Cardiac septum (tissue), 1 donor: Measurements from ENCODE around the gene CELSR1. TPM values are rescaled to one million over a fixed set of nuclear protein-coding genes. Genes with fewer than 3 reads are reported as not detected.
A peak's percentile ranks its signal among the peaks of the same experiment; 100 is the strongest.

Experiments used
- DNase-seq: peaks from one replicate; pipeline ENCODE4 v3.0.0-alpha.2; 2020; ENCODE audit warnings: low spot score
- intact Hi-C: fragments of 100-400 bp; cut with DNase I; formaldehyde crosslinking; loops from one replicate; pipeline ENCODE4 v1.14.0; 2022
- total RNA-seq: library from RNA; stranded (reverse); fragmentation: NEBNext Ultra II Directional; extraction: Animal tissue kit (Norgen Biotek cat#: 25700); gene quantifications from one replicate; pipeline ENCODE4 v1.2.1, GENCODE V29; 2021
- donor health status: DM: no; HTN: no; CAD: no.

CELSR1 gene
- total RNA-seq, 1 donor from 2014 or later: 13.3 TPM

DNA sequence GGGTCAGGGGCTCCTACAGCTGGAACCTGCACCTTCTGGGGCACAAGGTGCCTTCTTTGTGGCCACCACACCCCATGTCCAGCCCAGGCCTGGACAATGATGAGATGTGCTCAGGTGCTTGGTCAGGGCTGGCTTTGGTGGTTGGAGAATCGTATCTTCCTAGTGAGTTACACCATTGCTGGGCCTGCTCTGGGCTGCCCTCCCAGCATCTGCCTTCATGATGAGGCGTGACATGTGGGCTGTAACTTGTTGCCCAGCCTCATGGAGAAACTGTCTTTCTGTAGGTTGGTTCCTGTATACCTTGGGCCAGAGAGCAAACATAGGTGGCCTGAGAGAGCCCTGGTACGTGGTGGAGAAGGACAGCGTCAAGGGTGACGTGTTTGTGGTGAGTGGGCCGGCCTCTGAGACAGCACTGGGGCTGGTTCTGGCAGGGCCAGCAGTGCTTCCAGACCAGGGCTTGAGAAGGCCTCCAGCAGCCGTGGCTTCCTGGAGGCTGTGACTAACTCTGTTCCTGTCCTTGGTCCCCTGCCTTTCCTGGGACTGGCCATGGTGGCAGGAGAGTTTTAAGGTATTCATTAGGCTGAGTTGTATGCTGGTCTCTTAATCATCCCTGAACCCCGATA, 183.8 kb downstream of the CELSR1 start:
- intact Hi-C loops: no loop called here
- no peak for DNase-seq

DNA sequence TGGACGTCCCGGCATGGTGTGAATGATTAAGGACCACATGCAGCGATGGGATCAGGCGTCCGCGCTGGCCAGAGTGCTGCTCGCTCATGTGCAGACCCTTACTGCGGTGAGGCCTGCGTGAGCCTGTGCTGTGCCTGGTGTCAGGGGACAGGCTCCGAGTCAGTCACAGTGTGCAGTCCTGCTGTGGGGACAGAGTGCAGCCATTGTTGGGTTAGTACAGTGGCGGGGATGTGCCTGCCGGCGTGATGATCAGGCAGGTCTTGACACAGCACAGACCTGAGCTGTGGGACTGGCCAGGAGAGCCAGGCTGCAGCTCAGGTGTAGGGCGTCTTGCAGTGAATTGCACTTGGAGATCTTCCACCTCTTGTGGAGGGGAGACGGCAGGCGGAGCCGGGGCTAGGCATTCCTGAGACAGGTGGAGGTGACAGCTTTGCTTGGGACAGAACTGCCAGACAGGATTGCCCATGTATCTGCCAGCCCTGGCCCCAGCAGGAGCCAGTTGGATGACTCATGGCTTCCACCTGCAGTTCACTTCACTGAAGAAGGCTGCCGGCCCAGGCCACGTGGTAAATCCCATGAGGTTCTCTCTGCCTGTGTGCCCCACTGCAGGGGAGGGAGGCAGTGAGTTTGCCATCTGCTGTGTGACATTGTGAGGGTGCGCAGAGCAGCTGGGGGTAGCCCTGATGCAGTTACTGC, 184.6 kb downstream of the CELSR1 start:
- intact Hi-C loops: no loop called here
- DNase-seq: peak; percentile 85

DNA sequence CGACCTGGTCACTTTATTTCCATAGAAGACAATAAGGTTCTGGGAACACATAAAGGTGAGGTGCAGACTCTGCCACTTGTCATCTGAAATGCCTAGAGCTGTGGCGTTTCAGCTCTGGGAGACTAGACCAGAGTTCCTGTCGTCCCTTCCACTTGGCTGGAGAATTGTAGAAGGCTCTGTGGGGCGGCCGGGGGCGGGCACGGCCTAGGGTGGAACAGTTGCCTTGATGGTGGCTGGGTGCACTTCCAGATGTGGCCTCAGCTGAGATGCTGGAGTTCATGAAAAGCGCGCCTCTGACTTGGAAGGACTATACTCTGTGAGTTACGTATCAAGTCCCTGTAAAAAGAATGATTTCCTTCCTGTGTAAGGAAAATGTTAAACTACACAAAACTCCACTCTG, 185.1 kb downstream of the CELSR1 start:
- DNase-seq: no peak
- intact Hi-C loops: no loop called here

DNA sequence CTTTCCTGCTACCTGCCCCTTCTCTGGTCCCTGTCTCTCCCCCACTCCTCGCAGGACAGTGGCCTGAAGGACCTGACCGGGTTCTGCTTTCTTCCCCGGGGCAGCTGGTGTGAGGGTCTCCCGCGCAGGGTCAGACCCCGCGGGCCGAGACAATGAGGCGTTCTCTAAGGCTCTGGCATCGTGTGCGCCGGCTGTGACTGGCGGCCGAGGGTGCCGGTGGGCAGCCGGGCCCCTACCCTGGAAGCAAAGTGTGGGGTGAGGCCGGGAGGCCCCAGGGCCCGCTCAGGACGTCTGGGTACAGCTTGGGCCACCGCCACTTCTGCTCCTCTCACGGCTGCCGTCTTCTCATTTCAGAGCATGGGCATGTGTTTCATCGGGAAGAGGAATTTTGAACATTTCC, 185.7 kb downstream of the CELSR1 start:
- intact Hi-C loops: no loop called here
- DNase-seq: no peak

DNA sequence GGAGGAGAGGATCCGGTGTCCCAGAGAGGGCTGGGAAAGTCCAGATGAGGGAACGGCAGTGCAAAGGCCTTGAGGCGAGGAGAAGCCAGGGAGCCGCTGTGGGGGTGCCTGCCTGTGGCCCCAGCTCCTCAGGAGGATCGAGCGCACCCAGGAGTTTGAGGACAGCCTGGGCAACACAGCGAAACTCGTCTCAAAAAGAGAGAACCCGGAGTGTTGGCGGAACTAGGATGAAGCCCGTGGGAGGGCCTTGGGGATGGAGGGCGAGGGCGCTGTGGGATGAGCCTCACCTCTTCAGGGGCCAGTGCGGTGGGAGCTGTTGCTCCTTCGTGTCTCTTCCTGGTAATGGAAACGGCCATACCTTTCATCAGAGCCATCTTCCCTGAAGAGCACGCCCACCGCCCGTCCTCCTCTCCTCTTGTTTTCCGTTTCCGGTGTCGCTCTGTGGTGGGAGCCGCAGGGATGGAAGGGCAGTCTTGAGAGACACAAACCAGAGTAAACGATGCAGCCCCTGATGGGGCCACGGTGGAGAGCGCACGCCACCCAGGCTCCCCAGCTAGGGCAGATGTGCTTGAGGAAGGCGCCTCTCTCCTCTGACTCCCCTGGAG, 186.2 kb downstream of the CELSR1 start:
- intact Hi-C loops: no loop called here
- no peak for DNase-seq

DNA sequence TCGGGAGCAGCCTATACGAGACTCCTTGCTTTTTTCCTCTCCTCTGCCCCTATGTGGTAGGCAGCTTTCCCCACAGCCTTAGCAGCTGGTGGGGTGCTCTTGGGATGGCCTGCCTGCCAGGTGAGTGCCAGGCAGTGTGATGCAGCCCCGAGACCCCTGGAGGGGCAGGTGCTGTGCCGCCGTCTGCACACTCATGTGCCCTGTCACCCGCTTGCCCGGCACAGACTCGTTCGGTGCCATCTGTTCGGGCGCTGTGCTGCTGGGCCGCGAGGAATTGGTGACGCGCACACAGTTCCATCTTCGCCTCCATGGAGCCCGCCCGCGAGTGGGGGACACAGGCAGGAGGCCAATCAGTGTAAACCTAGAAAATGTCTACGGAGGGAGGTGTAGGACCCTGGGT, 186.8 kb downstream of the CELSR1 start:
- no peak for DNase-seq
- intact Hi-C loops: no loop called here

DNA sequence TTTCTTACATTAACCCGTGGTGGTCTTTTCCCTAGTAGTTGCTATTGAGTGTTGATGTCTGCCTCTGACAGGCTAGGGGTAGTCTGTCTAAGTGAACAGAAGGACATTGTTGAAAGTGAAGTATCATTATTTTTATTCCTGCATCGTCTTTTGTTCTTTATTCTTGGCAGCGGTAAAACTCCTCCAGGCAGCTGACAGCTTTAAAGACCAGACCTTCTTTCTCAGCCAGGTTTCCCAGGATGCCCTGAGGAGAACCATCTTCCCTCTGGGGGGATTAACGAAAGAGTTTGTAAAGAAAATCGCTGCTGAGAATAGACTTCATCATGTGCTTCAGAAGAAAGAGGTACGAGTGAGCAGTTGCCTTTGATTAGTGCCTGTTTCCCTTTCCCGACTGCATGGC, 187.3 kb downstream of the CELSR1 start:
- intact Hi-C loops: no loop called here
- DNase-seq: no peak

DNA sequence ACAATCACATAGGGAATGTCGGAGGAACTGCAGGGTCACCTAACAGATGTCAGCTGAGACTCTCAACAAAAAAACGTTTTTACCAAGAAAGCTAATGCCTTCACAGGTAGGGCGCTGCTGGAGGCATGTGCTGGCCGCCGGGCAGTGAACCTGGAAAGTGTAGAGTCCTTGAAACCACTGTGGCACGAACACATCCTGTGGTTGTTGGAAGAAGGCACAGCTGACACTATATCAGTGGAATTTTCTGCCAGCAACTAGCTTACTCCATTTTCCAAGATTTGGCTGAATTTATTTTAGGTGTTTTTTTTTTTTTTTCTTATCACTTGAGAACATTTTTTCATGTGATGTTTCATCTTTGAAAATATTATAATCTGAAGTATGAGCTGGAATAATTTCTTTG, 187.7 kb downstream of the CELSR1 start:
- intact Hi-C loops: loop anchor here (10.0 kb wide), 1 partner anchor 415 kb away; the partner anchor contains the start of gene TBC1D22A
- no peak for DNase-seq

DNA sequence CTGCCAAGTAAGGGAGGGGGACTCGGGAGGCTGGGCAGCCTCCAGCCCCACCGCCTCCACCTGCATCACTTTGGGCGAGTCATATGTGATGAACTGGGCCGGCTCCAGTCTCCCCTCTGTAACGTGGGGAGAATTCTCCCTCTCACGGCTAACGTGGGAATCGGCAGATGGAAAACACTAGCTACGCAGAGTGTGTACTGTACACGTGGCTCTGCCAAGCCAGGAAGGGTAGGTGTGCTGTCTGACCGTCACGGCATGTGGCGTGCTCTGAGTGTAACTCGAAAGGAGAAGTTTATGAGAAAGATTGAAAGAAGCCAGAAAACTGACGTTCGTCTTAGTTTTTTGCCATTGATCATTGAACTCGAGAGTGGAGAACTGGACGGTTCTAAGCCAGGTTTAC, 188.2 kb downstream of the CELSR1 start:
- intact Hi-C loops: loop anchor here (10.0 kb wide), 1 partner anchor 416 kb away; the partner anchor contains the start of gene TBC1D22A
- no peak for DNase-seq

DNA sequence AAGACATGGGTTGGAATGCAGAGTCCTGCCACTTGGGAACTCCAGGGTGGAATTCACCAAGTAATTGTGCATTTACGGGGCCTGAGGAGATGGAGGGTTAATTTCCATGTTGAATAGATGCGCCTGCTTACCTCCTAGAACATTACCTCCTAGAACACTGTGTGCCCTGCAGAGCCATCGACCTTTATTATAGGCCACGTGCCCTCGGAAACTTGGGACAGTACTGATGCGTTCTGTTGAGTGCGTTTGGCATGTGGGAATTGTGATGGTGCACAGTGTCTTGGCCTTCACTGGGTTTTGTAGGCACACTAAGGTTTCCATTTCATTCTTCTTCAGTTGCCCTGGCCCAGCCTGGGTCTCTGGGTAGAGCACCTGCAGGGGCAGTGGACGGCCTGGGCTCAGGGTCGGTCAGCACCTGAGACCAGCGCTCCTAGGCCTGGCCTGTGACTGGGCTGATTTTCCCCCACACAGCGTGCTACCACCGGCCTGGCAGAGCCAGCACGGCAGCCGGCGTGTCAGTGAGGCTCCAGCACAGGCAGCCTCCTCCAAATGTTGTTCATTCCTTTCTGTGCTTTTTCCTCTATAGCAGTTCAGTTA, 189.2 kb downstream of the CELSR1 start:
- intact Hi-C loops: loop anchor here (10.0 kb wide), 1 partner anchor 417 kb away; the partner anchor contains the start of gene TBC1D22A

DNA sequence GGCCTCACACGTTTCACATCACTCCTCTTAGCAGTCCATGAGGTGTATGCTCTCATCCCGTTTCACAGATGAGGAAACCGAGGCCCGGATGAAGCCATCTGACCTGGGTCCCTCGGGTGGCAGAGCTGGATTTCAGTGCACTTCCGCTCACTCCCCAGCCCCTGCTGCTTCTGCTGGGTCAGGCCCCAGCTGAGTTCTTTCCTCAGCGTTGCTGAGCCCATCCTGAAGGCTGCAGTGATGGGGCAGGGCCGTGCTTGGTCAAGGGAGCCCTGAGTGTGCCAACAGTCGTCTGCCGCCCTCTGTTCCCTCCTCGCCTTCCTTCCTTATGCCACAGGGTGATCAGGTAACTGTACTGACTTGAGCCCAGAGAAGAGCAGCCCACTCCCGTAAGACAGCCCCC, 189.8 kb downstream of the CELSR1 start:
- DNase-seq: no peak
- intact Hi-C loops: loop anchor here (10.0 kb wide), 1 partner anchor 417 kb away; the partner anchor contains the start of gene TBC1D22A

More for the DNA sequence above, 189.2 kb downstream of the CELSR1 start:
- DNase-seq: no peak

DNA sequence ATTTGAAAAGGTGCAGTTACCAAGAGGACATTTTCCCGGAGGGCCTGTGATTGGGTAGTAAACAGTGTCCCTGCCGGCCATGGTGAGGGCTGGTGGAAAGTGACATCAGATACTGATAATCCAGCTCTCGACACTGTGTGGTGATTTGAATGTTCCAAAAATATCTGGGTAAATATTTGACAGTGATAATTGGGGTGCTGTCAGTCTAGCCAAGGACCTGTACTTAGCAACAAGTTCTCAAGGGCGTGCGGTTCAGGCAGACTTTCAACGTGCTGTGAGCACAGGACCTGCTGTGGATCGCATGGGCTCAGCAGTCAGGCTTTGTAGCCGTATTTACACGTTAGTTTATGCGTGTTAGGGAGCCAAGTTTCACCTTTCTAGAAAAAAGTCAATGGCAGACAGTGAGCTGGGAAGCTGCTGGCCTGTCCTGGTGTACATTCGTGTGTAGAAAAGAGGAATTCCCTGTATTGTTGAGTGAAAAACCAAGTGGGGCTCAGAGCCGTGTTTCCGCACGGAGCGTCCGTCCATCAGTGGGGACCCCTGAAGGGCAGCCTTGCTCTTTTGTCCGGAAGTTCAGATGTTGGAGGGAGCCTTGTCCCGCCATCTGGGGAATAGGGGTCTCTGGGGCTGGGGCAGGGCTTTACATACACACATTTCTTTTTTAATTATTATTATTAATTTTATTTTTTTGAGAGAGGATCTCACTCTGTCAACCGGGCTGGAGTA, 190.6 kb downstream of the CELSR1 start:
- no peak for DNase-seq
- intact Hi-C loops: loop anchor here (10.0 kb wide), 1 partner anchor 418 kb away; the partner anchor contains the start of gene TBC1D22A

DNA sequence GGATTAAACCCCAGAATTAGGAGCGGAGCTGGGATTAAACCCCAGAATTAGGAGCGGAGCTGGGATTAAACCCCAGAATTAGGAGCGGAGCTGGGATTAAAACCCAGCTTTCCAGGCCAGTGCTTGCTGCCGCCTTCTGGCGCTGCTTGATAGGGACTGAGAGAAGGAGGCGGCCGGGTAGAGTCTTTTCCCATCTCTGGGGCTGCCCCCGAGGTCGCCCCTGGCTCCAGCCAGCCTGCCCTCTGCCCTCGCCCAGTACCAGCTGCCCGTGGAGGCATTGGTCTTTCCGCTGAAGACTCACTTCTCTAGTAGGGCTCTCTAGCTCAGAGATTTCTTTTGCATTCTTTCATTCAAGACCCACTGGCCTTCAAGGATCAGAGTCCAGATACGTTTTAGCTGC, 196.7 kb downstream of the CELSR1 start:
- intact Hi-C loops: loop anchor here (10.0 kb wide), 1 partner anchor 424 kb away; the partner anchor contains the start of gene TBC1D22A
- DNase-seq: no peak

DNA sequence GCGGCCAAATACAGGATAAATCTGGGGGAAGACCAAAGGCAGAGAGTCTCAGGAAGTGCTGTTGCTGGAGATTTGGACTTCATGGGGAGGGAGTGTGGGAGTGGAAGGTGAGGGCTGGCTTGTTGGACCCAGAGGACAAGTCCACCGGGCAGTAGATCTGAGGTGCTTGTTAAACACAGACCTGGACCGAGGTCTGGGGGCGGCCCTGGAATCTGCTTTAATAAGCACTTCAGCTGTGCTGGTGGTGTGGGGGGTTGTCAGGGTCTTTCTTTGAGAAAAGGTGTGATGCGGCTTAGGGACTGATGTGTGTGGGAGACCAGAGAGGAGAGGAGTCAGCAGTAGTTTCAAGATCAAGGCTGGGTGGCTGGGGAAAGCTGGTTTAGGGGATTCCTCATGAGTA, 197.5 kb downstream of the CELSR1 start:
- intact Hi-C loops: loop anchor here (10.0 kb wide), 1 partner anchor 425 kb away; the partner anchor contains the start of gene TBC1D22A
- DNase-seq: no peak

DNA sequence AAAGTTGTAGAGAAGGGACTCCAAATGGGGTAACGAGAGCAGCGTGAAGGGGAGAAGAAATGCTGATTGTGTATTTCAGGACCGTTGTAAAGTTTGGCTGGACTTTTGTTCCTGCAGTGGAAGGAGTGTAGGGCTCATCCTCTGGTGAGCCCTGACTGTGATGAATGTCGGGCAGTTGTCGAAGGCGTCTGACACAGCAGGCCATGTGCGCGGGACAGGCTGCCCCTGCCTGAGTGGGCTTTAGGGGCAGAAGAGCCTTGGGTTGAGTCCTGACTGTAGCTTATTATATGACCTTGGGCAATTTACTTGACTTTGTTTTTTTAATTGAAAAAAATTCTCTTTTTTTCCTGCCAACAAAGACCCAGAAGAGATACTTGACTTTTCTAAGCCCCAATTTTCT, 198.8 kb downstream of the CELSR1 start:
- intact Hi-C loops: no loop called here
- no peak for DNase-seq

DNA sequence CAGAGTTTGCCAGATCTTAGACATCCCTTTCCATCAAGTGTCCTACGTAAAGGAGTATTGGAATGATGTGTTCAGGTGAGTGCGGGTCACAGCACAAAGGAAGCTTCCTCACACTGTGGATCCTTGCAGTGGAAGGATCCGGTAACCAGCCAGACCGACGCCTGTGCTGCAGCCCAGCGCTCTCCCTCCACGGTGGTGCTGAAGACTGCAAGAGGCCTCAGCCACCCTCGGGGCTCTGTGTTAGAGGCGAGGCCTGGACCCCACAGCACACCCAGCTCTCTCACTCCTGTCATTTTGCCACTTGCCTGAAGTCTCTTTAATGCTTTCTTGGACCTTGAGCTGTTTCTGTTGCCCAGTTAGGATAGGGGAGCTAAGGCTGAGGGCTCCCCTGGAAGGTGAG, 199.6 kb downstream of the CELSR1 start:
- intact Hi-C loops: no loop called here
- no peak for DNase-seq

DNA sequence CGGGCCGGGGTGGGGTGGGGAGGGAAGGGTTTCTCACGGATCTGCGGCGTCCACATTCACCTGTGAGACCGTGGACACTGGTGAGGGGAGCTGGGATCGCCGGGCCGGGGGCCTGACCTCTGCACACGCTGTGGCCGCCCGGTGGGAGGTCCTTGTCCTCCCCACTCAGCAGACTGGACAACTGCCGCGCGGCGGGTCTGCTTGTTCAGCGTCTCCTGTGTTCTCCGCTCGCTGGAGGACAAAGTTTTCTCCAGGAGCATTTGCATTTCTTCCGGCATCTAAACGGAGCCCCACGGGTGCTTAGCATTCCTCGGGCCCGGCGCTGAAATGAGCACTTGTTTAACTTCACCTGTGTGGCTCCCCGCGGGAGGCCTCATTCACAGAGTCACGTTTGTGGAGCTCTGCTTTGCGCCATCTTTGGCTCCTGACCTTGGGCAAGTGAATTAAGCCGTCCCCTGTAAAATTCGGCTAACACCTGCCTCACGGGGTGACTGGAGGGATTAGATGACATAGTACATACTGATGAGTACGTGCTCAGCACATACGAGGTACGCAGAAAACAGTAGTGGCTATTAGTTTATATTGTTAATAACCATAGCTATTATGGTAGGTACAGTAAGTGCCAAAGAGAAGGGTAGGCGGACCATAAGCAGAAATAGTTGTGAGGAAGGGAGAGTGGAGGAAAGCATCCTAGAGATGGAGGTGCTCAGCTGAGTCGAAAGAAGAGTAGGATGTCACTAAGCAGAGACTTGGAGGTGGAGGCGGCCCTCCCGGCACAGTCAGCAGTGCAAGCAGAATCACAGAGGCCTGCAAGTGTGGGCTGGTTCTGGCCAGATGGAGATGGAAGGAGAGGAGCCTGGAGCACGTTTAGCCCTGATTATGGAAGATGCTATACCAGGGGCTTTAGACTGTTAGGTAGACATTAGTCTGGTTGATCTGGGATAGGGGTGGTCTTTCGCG, 201.0 kb downstream of the CELSR1 start:
- no peak for DNase-seq
- intact Hi-C loops: no loop called here
